A673 (cell line): Measurements from ENCODE around the gene ARFGAP1. TPM values are rescaled to one million over a fixed set of nuclear protein-coding genes. Genes with fewer than 3 reads are reported as not detected.

Experiments used
- BruUV-seq: library from RNA; stranded (reverse); fragments of 400-500 nt; replicated peaks from 2 replicates; lab custom pipeline; 2021; lab: Mats Ljungman, UMichigan
- CTCF ChIA-PET: fragments of 300-600 bp; sonication (Branson Sonifier 250); formaldehyde crosslinking; loops from one replicate; lab custom pipeline; 2022; ENCODE audit warnings: antibody characterized with exemption; lab: Charles Lee
- POLR2A ChIA-PET: fragments of 300-600 bp; sonication (Branson Sonifier 250); formaldehyde crosslinking; loops from one replicate; lab custom pipeline; 2022; ENCODE audit warnings: antibody characterized with exemption; ENCODE audit not compliant: low non-redundant PET; lab: Charles Lee
- DNase-seq: peaks from one replicate; pipeline ENCODE4 v3.0.0-alpha.2; 2015; ENCODE audit warnings: low spot score
- H3K27ac ChIP-seq: fragments of 200-600 bp; sonication (generic); 2 replicates; pipeline ENCODE4 v1.5.1; 2016; ENCODE audit warnings: mixed run types, low read depth, mild to moderate bottlenecking, mixed read lengths, antibody characterized with exemption, low read length; ENCODE audit not compliant: poor library complexity, severe bottlenecking
- H3K27me3 ChIP-seq: fragments of 200-600 bp; sonication (generic); replicated peaks from 2 replicates; pipeline ENCODE4 v1.6.1; 2017; ENCODE audit warnings: mixed run types, low read depth, mild to moderate bottlenecking, mixed read lengths, antibody characterized with exemption, low read length; ENCODE audit not compliant: insufficient read depth, poor library complexity
- H3K36me3 ChIP-seq: fragments of 200-600 bp; sonication (generic); 2 replicates; pipeline ENCODE4 v1.6.1; 2016; ENCODE audit warnings: mixed run types, mild to moderate bottlenecking, mixed read lengths, antibody characterized with exemption, low read length; ENCODE audit not compliant: insufficient read depth, poor library complexity, severe bottlenecking
- H3K4me1 ChIP-seq: fragments of 200-600 bp; sonication (generic); 2 replicates; pipeline ENCODE4 v1.6.1; 2017; ENCODE audit warnings: mixed run types, mild to moderate bottlenecking, mixed read lengths, antibody characterized with exemption, low read length; ENCODE audit not compliant: insufficient read depth, poor library complexity, severe bottlenecking
- H3K4me3 ChIP-seq: fragments of 200-600 bp; sonication (generic); 2 replicates; pipeline ENCODE4 v1.5.1; 2016; ENCODE audit warnings: low read depth, mixed run types, mild to moderate bottlenecking, mixed read lengths, low read length; ENCODE audit not compliant: poor library complexity, severe bottlenecking
- H3K9me3 ChIP-seq: fragments of 200-600 bp; sonication (generic); 2 replicates; pipeline ENCODE4 v1.6.1; 2016; ENCODE audit warnings: mixed run types, low read depth, mild to moderate bottlenecking, mixed read lengths, antibody characterized with exemption, low read length; ENCODE audit not compliant: poor library complexity, severe bottlenecking
- CTCF ChIP-seq: fragments of 300-800, 200-600 bp; sonication (generic); conservative IDR thresholded peaks from 2 replicates; pipeline ENCODE4 v1.5.1; 2017; ENCODE audit warnings: low read depth, mild to moderate bottlenecking, antibody characterized with exemption, low read length, moderate library complexity, mixed read lengths
- EZH2 ChIP-seq: fragments of 200-600 bp; sonication (generic); IDR thresholded peaks from 2 replicates; pipeline ENCODE4 v1.6.1; 2017; ENCODE audit warnings: borderline replicate concordance, low read depth, mild to moderate bottlenecking, mixed read lengths, antibody characterized with exemption, low read length; ENCODE audit not compliant: poor library complexity, severe bottlenecking
- intact Hi-C: fragments of 100-400 bp; cut with micrococcal nuclease; formaldehyde crosslinking; loops from one replicate; pipeline ENCODE4 v1.10.0; 2022; ENCODE audit not compliant: unreplicated experiment
- total RNA-seq: library from RNA; stranded (reverse); gene quantifications from 2 replicates; pipeline ENCODE4 v1.2.3, GENCODE V29; 2021

The ARFGAP1 gene
- total RNA-seq, 1 experiment from 2014 or later, result 90.4 TPM

- CTCF ChIA-PET, result interaction anchor here (1.0 kb wide), 1 partner anchor 64 kb away, joined by 4 read pairs; no protein-coding TSS in a partner anchor
- H3K9me3 ChIP-seq, result no peaks in the 10 kb centered on the region
- intact Hi-C loops, result no loop called here
- H3K4me3 ChIP-seq, result no peak overlapping the region
- H3K4me1 ChIP-seq, result no peaks in the 10 kb centered on the region
- no peak overlapping the region for H3K27ac ChIP-seq
- no peaks in the 10 kb centered on the region for H3K27me3 ChIP-seq
- no peaks in the 10 kb centered on the region for H3K36me3 ChIP-seq
- no TSS peak for BruUV-seq
- DNase-seq, result no peak
- TF ChIP-seq EZH2 (no peak), CTCF (no peak)
- POLR2A ChIA-PET, result interaction anchor here (0.6 kb wide), 1 partner anchor 31 kb away, joined by 7 read pairs; no protein-coding TSS in a partner anchor
Observed at GRCh38 chr20:63317601-63318291, 45.1 kb downstream of the ARFGAP1 start.

GRCh38 chr20:63318391-63319163 is 46.0 kb downstream of the ARFGAP1 start:
- TF ChIP-seq EZH2, result no peak
- TF ChIP-seq CTCF, result no peak
- Histone ChIP-seq H3K4me3 (no peak overlapping the region), H3K4me1 (no peaks in the 10 kb centered on the region), H3K27ac (no peak overlapping the region), H3K9me3 (no peaks in the 10 kb centered on the region), H3K27me3 (no peaks in the 10 kb centered on the region), H3K36me3 (no peaks in the 10 kb centered on the region)
- DNase-seq, result no peak
- ChIA-PET CTCF (no interaction called here), POLR2A (no interaction called here)
- intact Hi-C loops, result no loop called here
- BruUV-seq, result no TSS peak

DNA sequence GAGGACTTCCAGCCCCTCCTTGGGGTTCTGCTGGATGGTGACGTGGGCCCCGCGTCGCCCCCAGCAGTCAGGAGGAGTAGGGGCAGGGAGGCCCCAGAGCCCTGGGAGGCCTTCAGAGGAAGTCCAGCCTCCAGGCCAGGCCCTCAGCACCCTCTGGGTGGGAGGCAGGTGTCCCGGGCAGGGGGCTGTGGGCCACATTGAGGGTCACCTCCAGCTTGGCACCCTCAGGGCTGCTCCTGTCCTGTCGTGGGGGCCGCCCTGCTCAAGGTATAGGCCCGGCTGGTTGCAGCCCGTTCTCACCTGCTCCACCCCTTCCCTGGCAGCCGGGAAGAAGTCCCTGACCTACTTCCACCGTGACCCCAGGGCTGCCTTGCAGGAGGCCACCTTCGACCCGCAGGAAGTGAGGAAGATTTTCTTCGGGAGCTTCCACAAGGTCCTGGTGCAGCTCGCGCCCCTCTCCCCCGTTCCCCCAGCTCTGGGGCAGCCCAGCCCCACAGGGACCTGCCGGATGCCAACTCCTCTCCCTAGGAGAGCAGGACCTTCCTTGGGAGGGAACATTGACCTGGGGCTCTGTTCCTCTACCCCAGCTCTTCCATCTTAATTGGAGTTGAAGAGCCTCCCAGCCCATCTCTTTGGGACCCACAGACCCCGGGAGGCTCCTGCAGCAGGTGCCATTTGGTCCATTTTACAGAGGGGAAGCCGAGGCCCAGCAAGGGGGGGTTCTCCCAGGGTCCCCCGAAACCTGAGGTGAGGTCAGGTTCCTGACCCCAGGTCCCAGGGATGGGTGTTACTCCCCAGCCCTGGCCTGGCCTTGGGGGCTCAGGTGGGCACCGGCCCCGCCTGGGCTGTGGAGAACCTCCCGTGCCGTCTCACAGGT is 46.8 kb downstream of the ARFGAP1 start:
- TF ChIP-seq CTCF (no peak), EZH2 (no peak)
- Histone ChIP-seq H3K4me1 (no peaks in the 10 kb centered on the region), H3K36me3 (no peaks in the 10 kb centered on the region), H3K9me3 (no peaks in the 10 kb centered on the region), H3K4me3 (no peak overlapping the region), H3K27me3 (no peaks in the 10 kb centered on the region), H3K27ac (no peak overlapping the region)
- POLR2A ChIA-PET, result no interaction called here
- no peak for DNase-seq
- CTCF ChIA-PET, result no interaction called here
- intact Hi-C loops, result no loop called here
- BruUV-seq, result no TSS peak
